A673 (cell line): ENCODE data around the gene EML6. TPM values are rescaled to one million over a fixed set of nuclear protein-coding genes. Genes with fewer than 3 reads are reported as not detected.

ENCODE experiments used
- BruUV-seq: library from RNA; stranded (reverse); fragments of 400-500 nt; replicated peaks from 2 replicates; lab custom pipeline; 2021; lab: Mats Ljungman, UMichigan
- CTCF ChIA-PET: fragments of 300-600 bp; sonication (Branson Sonifier 250); formaldehyde crosslinking; loops from one replicate; lab custom pipeline; 2022; ENCODE audit warnings: antibody characterized with exemption; lab: Charles Lee
- POLR2A ChIA-PET: fragments of 300-600 bp; sonication (Branson Sonifier 250); formaldehyde crosslinking; loops from one replicate; lab custom pipeline; 2022; ENCODE audit warnings: antibody characterized with exemption; ENCODE audit not compliant: low non-redundant PET; lab: Charles Lee
- DNase-seq: peaks from one replicate; pipeline ENCODE4 v3.0.0-alpha.2; 2015; ENCODE audit warnings: low spot score
- H3K27ac ChIP-seq: fragments of 200-600 bp; sonication (generic); 2 replicates; pipeline ENCODE4 v1.5.1; 2016; ENCODE audit warnings: mixed run types, low read depth, mild to moderate bottlenecking, mixed read lengths, antibody characterized with exemption, low read length; ENCODE audit not compliant: poor library complexity, severe bottlenecking
- H3K27me3 ChIP-seq: fragments of 200-600 bp; sonication (generic); replicated peaks from 2 replicates; pipeline ENCODE4 v1.6.1; 2017; ENCODE audit warnings: mixed run types, low read depth, mild to moderate bottlenecking, mixed read lengths, antibody characterized with exemption, low read length; ENCODE audit not compliant: insufficient read depth, poor library complexity
- H3K36me3 ChIP-seq: fragments of 200-600 bp; sonication (generic); 2 replicates; pipeline ENCODE4 v1.6.1; 2016; ENCODE audit warnings: mixed run types, mild to moderate bottlenecking, mixed read lengths, antibody characterized with exemption, low read length; ENCODE audit not compliant: insufficient read depth, poor library complexity, severe bottlenecking
- H3K4me1 ChIP-seq: fragments of 200-600 bp; sonication (generic); 2 replicates; pipeline ENCODE4 v1.6.1; 2017; ENCODE audit warnings: mixed run types, mild to moderate bottlenecking, mixed read lengths, antibody characterized with exemption, low read length; ENCODE audit not compliant: insufficient read depth, poor library complexity, severe bottlenecking
- H3K4me3 ChIP-seq: fragments of 200-600 bp; sonication (generic); 2 replicates; pipeline ENCODE4 v1.5.1; 2016; ENCODE audit warnings: low read depth, mixed run types, mild to moderate bottlenecking, mixed read lengths, low read length; ENCODE audit not compliant: poor library complexity, severe bottlenecking
- H3K9me3 ChIP-seq: fragments of 200-600 bp; sonication (generic); 2 replicates; pipeline ENCODE4 v1.6.1; 2016; ENCODE audit warnings: mixed run types, low read depth, mild to moderate bottlenecking, mixed read lengths, antibody characterized with exemption, low read length; ENCODE audit not compliant: poor library complexity, severe bottlenecking
- EZH2 ChIP-seq: fragments of 200-600 bp; sonication (generic); IDR thresholded peaks from 2 replicates; pipeline ENCODE4 v1.6.1; 2017; ENCODE audit warnings: borderline replicate concordance, low read depth, mild to moderate bottlenecking, mixed read lengths, antibody characterized with exemption, low read length; ENCODE audit not compliant: poor library complexity, severe bottlenecking
- intact Hi-C: fragments of 100-400 bp; cut with micrococcal nuclease; formaldehyde crosslinking; loops from one replicate; pipeline ENCODE4 v1.10.0; 2022; ENCODE audit not compliant: unreplicated experiment
- total RNA-seq: library from RNA; stranded (reverse); gene quantifications from 2 replicates; pipeline ENCODE4 v1.2.3, GENCODE V29; 2021
- TF ChIP-seq, protein P1 (sequence below): fragments of 300-800, 200-600 bp; sonication (generic); conservative IDR thresholded peaks from 2 replicates; pipeline ENCODE4 v1.5.1; 2017; ENCODE audit warnings: low read depth, mild to moderate bottlenecking, antibody characterized with exemption, low read length, moderate library complexity, mixed read lengths

EML6 gene
- total RNA-seq, 1 experiment from 2014 or later, result 1.9 TPM

DNA sequence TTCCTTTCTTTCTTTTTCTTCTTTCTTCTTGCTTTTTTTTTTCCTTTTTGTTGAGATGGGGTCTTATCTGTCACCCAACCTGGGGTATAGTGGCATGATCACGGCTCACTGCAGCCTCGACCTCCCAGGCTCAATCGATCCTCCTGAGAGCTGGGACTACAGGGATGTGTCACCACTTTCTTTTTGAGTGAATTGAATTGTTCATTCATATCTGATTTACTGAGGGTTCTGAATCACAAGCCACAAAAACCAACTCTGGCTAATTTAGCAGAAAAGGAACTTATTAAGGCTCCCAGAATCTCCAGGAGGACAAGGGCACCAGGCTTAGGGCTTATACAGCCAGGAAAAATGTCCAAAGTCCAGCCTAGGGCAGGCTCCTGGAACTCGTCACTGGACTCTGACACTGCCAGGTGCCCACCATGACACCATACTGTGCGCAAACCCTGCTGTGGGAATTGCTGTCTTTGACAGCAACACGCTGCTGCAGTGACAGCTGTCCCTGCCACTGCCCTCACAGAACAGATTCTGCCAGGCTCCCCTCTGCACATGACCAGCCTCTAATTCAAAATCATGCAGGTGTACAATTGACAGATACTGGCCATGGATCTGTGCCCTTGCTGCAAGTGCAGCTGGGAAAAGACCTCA, 42.9 kb upstream of the EML6 start:
- no TSS peak for BruUV-seq
- no peak for TF ChIP-seq EZH2
- TF ChIP-seq, protein P1, sequence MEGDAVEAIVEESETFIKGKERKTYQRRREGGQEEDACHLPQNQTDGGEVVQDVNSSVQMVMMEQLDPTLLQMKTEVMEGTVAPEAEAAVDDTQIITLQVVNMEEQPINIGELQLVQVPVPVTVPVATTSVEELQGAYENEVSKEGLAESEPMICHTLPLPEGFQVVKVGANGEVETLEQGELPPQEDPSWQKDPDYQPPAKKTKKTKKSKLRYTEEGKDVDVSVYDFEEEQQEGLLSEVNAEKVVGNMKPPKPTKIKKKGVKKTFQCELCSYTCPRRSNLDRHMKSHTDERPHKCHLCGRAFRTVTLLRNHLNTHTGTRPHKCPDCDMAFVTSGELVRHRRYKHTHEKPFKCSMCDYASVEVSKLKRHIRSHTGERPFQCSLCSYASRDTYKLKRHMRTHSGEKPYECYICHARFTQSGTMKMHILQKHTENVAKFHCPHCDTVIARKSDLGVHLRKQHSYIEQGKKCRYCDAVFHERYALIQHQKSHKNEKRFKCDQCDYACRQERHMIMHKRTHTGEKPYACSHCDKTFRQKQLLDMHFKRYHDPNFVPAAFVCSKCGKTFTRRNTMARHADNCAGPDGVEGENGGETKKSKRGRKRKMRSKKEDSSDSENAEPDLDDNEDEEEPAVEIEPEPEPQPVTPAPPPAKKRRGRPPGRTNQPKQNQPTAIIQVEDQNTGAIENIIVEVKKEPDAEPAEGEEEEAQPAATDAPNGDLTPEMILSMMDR, result no peak
- Histone ChIP-seq H3K36me3 (no peaks in the 10 kb centered on the region), H3K9me3 (no peaks in the 10 kb centered on the region), H3K27ac (no peak overlapping the region), H3K27me3 (no peaks in the 10 kb centered on the region), H3K4me3 (no peak overlapping the region), H3K4me1 (peaks cover 8% of the 10 kb centered on the region)
- intact Hi-C loops, result no loop called here
- CTCF ChIA-PET, result interaction anchor here (0.7 to 1.3 kb wide), 2 partner anchors 24 to 105 kb away, joined by 7 read pairs; no protein-coding TSS in a partner anchor
- POLR2A ChIA-PET, result no interaction called here
- no peak for DNase-seq

DNA sequence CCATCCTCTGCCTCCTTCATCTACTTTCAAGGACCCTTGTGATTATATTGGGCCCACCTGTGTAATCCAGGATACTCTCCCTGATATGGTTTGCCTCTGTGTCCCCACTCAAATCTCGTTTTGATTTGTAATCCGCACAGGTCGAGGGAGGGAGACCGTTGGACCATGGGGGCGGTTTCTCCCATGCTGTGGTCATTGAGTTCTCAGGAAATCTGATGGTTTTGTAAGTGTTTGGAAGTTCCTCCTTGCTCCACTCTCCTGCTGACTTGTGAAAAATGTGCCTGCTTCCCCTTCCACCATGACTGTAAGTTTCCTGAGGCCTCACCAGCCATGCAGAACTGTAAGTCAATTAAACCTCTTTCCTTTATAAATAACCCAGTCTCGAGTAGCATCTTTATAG, 42.0 kb upstream of the EML6 start:
- POLR2A ChIA-PET, result no interaction called here

DNA sequence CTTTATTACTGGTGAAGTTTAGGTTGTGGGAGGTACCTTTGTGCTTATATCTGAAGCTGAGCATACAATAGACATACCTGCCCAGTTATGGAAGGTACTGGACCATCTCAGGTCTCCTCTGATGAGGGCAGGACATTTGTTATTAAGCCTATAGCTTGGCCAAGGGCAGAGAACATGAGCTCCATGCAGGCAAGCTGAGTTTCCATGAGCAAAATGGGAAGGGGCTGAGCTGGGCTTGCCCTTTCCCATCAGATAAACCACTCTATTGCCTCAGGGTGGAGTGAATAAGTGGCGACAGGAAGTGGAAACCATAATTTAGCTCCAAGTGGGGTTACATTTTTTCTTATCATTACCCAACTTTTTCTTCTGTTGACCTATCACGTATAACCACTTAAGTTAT, 39.9 kb upstream of the EML6 start:
- Histone ChIP-seq H3K4me1 (peaks cover 5% of the 10 kb centered on the region), H3K9me3 (no peaks in the 10 kb centered on the region), H3K4me3 (no peak overlapping the region), H3K27ac (no peak overlapping the region), H3K36me3 (no peaks in the 10 kb centered on the region), H3K27me3 (no peaks in the 10 kb centered on the region)
- POLR2A ChIA-PET, result no interaction called here
- BruUV-seq, result no TSS peak
- CTCF ChIA-PET, result interaction anchor here (0.6 kb wide), 1 partner anchor 425 kb away, joined by 3 read pairs; no protein-coding TSS in a partner anchor
- no peak for TF ChIP-seq EZH2
- TF ChIP-seq, protein P1, result no peak
- intact Hi-C loops, result no loop called here
- no peak for DNase-seq

More for the DNA sequence above, 42.0 kb upstream of the EML6 start:
- no peaks in the 10 kb centered on the region for H3K27me3 ChIP-seq
- TF ChIP-seq, protein P1, result no peak
- TF ChIP-seq EZH2, result no peak
- CTCF ChIA-PET, result no interaction called here
- intact Hi-C loops, result no loop called here
- no peaks in the 10 kb centered on the region for H3K9me3 ChIP-seq
- DNase-seq, result no peak
- H3K4me3 ChIP-seq, result no peak overlapping the region
- no TSS peak for BruUV-seq
- H3K4me1 ChIP-seq, result peaks cover 8% of the 10 kb centered on the region
- H3K36me3 ChIP-seq, result no peaks in the 10 kb centered on the region
- H3K27ac ChIP-seq, result no peak overlapping the region
